Activated CD8-positive, alpha-beta memory T cell treated with anti-CD3 and anti-CD28 coated beads, Interleukin-2, amount 50 U/mL, for 4 hours (primary cell): Measurements from ENCODE around the gene STARD10.
A peak's percentile ranks its signal among the peaks of the same experiment; 100 is the strongest.
"Not testable (repeated sequence)": the region's sequence is repeated elsewhere in the genome, so short reads cannot be mapped to it uniquely, and the experiment has no call there.

Experiments used
- DNase-seq: peaks from one replicate; pipeline ENCODE4 v3.0.0-alpha.2; 2020

Gene STARD10

DNA sequence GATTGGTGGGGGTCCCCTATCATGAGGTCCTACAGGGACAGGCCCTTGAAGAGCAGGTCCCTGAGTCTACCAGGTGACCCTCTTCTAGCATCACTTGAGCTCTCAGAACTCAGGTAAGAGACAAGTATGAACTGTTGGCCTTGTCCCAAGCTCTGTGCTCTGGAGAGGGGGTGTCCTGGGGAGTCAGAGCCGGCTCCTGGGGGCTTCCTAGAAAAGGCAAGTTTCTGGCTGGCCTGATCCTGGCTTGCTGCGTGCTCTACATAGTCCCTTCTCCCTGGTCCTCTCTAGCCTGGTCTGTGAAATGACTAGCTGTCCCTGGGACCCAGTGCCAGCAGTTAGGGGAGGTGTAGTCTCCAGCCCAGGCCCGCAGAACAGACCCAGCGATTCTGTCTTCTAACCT, 31.8 kb upstream of the STARD10 start:
- no peak for DNase-seq

DNA sequence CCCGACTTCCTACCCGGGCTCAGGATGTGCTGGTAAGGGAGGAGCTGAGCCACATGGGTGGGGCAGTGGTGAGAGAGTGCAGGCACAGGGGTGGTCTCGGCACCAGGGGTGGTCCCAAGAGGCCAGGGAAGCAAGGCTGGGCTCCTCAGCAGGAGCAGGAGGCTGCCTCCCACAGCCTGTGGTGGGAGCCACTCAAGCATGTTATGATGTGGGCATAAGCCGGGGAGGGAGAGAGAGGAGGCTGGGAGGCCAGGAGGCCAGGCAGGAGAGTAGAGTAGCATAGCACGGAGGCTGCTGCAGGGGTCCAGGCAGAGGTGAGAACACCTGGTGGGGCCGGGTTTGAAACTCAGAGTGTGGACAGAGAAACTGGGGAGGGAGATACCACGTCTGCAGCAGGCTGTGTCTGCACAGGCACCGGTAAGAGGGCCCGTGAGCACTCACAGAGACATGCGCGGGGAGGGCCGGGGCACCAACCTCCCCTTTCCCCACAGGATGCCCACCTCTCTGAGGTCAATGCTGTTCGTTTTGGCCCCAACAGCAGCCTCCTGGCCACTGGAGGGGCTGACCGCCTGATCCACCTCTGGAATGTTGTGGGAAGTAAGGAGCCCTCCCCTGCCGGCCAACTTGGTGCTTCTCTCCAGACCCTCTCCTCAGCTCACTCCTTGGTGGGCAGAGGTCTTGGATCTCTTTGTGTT, 31.1 kb upstream of the STARD10 start:
- no peak for DNase-seq

DNA sequence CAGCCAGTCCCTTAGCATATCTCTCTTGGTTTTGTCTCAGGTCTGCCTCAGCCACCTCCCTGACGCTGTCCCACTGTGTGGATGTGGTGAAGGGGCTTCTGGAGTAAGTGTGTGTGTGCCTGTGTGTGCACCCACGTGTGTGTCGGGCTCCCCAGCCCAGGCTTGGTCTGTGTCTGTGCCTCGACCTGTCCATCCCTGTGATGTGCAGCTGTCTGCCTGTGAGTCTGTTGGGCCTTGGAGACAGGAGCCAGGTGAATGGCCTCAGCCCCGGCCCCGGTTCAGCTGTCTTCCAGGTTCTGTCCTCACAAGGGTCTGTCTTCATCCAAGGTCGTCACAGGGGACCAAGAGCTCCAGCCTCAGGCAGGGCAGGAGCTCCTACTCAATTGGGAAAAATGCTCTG, 30.2 kb upstream of the STARD10 start:
- no peak for DNase-seq

DNA sequence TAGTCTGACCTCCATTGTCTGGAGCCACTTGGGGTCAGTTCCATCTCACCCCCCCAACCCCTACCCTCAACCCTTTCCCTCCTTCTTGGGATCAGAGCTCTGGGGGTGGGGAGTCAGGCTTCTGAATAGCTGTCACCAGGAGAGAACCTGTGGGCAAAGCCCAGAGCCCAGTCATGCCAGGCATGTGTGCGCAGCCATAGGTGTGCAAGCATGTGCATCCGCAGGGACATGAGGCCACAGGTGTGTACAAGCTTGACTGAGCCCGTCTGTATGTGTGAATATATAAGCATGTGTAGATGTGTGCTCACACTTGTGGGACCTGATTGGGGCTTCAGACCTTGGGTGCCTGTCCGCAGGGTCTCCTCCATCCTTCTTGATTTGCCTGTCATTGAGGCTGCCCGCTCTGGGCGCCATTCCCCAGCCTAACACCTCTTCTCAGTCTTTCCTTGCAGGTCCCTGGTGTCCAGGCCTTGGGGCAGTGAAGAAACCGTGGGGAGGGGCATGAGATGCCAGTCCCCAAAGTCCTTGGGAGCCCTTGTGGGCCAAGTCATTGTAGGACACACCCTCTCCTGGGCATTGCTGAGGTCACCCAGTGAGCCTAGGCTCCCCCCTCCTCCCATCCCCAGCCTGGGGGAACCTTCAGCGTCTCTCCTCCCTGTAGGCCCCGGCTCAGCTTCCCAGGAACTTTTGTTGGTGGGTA, 29.4 kb upstream of the STARD10 start:
- no peak for DNase-seq

DNA sequence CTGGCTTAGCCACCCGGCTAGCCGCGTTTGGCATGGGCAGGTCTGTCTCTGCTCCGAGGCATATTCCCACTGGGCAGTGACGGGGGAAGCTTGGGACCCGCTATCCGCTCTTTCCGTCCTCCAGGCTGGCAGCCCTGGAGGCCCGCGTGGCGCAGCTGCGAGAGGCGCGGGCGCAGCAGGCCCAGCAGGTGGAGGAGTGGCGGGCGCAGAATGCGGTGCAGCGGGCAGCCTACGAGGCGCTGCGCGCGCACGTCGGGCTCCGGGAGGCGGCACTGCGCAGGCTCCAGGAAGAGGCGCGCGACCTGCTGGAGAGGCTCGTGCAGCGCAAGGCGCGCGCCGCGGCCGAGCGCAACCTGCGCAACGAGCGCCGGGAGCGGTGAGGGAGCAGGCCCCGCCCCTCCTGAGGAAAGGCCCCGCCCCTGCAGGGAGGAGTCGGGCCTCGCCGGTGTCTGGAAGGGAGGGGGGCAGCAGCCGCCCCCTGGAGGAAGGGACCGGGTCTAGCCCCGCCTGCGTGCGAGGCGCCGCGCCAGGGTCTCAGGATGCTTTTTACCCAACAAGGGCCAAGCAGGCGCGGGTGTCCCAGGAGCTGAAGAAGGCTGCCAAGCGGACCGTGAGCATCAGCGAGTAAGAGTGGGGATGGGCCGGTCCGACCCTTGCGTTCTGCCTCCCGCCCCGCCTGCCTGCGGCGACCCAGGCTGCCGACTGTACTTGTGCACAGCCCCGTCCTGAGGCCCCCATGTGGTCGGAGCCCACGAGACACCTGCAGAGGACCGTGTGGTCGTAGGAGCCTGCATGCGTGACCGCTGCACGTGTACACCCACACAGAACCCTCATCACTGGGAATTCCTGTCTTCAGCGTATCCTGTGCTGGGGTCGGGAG, 28.3 kb upstream of the STARD10 start:
- peak; percentile 93 for DNase-seq

DNA sequence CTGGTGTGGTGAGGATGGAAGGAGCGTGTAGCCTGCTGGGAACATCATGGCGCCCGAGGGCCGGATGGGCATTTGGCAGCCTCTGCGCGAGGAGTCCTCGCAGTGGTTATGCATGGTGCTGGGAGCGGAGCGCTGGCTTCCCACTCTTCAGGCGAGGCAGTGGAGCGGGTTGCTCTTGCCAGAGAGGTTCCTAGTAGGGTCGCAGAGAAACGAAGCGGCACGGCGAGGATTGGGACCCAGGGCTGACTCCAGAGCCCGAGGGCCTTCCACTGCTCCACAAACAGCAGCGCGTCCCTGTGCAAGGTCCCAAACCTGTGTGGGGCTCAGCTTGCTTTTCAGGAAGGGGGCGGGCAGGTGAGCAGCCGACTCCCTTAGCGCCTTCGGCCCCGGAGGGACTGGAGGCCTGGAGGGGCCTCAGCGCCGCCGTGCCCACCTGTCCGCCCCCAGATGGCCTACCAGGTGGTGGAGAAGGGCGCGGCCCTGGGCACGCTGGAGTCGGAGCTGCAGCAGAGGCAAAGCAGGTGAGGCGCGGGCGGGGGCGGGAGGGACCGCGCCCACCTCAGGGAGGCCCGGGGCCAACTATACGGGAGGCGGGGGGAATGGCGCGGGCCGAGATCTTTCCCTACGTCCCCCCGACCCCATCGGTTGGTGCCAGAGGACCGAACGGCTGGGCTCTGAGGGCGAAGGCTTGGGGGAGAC, 27.5 kb upstream of the STARD10 start:
- DNase-seq: no peak

DNA sequence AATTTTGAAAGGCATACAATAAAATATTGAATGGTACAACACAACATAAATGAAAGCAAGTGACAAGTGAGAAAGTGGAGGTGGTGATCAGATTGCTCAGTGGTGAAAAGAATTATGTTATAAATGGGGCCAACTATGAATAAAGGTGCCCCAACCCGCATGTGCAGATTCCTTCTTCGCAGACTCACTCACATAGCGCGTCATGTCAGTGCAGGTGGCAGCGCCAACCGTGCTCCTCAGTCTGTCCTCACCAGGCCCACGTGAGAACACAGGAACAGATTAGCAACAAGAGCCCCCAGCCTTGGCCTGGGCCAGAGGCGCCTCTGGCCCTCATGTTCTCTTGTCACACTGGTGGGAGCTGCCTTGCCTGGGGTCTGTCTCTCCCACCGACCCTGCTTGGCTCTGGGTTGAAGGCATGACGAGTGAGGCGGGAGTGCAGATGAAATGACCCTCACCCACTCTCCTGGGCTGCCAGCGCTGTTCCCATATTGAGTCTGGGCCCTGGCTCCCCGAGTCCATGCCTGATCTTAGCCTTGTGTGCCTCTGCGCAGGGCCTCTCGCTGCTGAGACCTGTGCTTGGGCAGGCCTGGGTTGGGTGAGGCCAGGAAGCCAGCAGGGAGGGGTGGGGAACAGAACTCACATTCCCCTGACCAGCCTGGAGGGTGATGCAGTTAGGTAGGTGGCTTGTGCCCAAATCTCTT, 26.7 kb upstream of the STARD10 start:
- no peak for DNase-seq

DNA sequence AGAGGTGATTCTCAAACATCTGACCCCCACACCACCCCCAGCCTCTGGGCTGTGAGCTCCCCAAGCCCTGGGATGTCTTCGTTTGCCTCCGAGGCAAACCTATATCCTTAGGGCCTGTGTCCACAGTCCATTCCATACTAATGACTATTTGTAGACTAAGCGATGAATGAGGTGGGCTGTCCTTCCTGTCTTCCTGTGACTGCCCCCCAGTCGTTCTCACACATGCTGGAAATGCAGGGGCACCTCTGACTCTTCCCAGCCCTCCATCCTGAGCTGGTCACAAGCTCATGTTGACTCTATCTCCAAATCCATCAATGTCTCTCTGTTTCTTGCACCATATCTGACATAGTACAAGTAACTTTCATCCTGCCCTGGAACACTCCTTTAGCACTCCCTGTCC, 25.1 kb upstream of the STARD10 start:
- no peak for DNase-seq

DNA sequence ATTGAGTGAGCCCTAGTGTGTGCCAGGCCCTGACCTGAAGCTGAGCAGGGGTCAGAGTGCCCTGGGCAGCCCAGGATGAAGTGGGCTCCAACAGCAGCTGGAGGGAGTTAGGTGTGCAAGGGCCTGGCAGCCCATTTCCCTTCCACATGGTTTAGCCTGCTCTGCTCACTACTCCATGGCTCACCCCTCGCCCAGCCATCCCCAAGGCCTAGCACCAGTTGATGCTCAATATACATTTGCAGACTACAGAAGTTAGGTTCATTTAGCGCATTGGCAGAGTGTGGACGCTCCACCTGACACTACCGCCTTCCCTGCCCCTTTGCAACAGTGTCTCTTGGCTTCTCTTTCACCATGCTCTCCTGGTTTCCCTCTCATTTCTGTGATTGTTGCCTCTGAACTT, 24.1 kb upstream of the STARD10 start:
- DNase-seq: no peak

DNA sequence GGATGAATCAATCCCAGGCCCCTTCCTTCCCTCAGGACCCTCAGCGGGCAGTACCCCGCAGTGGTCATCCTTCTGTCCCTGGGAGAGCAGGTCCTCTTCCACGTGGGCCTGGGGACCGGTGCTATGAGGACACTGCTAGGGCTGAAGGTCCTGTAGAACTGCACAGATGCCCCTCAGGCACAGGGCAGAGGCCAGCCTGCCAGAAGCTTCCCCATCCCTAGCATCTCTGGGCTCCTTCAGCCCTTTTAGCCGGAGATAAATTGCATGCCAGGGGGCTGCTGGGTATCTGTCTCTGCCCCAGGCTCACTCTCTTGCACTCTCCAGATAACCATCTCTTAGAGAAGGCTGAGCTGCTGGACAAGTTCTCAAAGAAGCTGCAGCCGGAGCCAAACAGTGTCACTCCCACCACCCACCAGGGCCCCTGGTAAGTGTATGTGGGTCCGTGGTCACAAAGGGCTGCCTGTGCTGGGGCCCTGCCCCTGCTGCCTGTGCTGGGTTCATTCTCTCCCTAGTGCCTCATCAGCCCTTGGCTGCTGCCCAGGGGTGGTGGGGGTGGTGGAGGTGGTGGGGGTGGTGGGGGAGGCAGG, 22.6 kb upstream of the STARD10 start:
- DNase-seq: no peak

DNA sequence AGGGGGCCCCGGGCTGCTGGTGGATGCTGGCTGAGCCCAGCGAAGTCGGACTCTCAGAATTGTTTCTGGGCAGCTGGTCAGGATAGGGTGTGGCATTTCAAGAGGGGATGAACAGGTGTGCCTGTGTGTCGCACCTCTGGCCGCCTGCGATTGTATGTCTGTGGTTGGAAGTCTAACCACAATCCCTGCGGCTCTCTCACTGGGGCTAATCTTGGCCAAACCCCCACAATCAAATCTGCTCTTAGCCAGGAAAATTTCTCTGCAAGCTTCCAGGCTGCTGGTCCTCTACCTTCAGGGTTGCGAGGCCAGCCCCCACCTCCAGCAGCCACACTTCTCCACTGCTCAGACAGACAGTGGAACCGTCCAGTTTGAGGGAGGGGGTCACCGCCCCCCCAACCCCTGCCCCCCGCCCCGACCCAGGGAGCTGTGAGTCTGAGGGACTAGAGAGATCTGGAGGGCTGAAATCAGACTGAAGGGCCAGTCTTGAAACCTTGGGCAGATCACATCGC, 21.3 kb upstream of the STARD10 start:
- DNase-seq: no peak

DNA sequence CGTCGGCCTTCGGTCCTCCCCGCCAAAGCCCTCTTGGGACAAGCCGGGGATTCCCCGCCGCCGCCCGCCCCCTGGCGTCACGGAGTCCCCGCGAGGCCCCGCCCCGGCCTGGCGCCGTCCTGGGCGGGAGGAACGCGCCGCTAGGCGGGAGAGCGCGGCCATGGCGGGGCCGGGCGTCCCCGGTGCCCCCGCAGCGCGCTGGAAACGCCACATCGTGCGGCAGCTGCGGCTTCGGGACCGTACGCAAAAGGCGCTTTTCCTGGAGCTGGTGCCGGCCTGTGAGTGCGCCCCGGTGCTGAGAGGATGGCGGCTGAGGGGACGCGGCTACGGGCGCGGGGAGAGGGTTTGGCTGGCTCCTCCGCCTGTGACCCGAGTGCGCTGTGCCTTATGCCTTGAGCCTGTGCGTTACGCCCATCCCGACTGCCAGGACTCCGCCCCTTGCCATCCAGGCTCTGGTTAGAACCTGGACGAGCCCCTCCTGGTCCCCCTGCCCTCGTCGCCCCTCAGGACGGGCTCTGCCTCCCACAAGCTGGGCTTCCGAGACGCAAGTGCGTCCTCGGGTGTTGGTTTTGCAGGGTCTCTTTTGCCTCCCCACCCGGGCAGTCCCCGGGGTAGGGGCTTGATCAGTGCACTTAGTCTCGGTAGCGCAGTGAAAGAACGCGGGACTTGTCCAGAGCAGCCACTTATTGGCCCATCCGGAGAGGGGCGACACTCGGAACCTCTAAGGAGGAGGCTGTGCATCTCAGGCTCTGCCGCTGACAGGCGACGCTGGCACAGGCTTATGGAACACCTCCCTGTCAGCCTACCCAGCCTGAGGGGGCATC, 20.7 kb upstream of the STARD10 start, which contains the start of gene ATG16L2:
ATG16L2 (plus strand) TSS at position 126 of the 824 bp plus-strand sequence; CDS start at position 161, 35 bp downstream.
- DNase-seq: peak; percentile 91

DNA sequence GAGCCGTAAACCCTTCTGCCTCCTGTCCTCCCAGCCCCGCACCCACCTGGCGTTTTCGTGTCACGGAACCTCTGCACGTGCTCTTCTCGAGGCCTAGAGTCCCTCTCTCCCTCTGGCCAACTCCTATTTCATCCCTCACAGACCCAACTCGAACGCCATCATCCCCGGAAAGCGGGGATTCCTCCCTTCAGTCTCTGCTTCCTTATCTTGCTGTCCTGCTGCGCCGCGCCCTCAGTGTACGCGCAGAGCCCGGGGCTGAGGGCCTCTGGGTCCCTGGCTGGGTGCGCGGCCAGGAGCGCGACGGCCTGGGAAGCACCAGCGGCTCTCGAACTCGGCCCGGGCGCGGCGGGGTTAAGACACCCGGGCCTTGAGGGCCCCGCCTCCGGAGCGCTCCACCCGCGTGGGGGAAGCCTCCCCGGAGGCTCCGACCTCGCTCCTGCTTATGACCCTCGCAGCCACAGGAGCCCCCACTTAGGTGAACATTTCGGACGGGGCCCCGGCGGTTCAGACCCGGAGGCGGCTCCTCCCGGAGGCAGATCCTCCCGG, 20.0 kb upstream of the STARD10 start:
- DNase-seq: no peak

DNA sequence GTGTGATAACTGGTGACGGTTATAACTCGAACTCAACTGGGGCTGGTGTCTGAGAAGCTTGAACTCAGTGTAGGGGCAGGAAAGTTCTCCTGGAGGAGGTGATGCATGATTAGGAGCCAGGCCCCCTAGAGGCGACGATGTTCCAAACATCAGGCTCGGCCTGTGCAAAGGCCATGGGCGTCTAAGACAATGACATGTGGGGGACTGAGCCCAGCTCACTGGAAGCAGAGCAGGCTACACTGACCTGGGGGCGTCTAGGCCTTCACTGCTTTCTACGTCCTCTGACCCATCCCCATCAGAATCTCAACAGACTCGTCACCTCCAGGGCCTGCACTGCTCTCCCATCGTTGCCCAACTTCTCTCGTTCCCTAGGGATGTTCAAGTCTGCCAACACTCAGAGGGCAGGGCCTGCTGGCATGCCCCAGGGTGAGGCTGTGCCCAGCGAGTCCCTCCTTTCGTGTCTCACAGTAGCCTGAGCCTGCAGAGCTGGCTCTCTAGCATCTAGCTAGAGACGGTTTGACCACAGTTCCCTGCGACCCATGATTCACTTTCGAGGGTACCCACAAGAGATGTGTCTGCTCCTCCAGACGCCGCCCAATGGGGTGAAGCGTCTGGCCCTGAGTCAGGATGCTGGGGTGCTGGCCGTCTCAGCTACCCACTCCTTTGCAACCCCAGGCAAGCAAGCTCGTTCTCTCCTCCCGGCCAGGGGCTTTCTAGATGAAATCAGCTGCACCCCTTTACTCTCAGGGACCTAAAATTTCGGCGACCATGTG, 19.3 kb upstream of the STARD10 start:
- DNase-seq: peak; percentile 73

DNA sequence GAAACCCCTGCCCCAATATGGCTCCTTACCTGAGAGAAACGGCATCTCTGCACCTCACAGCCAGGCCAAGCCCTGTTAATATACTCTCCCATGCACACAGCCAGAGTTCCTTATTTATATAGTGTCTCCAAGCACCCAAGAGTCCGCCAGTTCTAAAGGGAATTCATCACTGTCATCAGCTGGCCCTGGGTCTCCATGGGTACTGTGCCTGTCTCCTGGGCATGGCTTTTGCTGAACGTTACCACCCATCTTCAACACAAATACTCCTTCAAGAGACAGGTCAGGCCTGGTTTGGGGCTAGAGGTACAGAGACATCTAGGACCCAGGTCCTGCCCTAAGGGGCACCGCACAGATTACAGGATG, 18.7 kb upstream of the STARD10 start:
- no peak for DNase-seq

DNA sequence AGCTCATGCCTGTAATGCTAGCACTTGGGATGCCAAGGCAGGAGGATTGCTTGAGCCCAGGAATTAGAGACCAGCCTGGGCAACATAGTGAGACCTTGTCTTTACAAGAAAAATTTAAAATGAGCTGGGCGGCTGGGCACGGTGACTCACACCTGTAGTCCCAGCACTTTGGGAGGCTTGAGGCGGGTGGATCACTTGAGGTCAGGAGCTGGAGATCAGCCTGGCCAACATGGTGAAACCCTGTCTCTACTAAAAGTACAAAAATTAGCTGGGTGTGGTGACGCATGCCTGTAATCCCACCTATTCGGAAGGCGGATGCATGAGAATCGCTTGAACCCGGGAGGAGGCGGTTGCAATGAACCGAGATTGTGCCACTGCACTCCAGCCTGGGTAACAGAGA, 17.8 kb upstream of the STARD10 start:
- DNase-seq: not testable (repeated sequence)

DNA sequence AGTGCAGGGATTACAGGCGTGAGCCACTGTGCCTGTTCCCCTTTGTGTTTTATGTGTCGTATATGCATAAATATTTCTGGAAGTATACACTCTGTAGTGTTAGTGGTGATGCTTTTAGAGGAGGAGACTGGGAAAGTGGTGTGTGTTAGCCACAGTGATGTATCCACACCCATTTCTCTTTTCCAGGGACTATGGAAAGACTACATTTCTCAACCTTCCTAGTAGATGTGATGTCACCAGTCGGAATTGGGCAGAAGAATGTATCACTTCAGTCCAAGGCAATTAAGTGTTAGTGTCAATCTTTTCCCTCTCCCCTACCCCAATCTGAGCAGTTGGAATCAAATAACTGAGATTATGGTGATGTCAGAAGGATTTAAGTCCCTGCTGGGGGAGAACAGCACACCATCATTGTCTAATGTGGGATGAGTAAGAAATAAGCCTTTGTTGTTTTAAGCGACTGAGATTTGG, 14.5 kb upstream of the STARD10 start:
- no peak for DNase-seq

DNA sequence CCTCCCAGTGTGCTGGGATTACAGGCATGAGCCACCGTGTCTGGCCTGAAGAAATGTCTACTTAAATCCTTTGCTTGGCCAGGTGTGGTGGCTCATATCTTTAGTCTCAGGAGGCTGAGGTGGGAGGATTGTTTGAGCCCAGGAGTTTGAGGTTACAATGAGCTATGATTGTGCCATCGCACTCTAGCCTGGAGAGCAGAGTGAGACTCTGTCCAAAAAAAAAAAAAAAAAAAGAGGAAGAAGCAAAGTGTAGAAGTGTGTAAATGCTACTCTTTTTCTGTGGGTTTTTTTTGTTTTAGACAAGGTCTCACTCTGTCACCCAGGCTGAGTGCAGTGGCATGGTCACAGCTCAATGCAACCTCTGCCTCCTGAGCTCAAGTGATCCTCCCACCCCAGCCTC, 13.9 kb upstream of the STARD10 start:
- no peak for DNase-seq

DNA sequence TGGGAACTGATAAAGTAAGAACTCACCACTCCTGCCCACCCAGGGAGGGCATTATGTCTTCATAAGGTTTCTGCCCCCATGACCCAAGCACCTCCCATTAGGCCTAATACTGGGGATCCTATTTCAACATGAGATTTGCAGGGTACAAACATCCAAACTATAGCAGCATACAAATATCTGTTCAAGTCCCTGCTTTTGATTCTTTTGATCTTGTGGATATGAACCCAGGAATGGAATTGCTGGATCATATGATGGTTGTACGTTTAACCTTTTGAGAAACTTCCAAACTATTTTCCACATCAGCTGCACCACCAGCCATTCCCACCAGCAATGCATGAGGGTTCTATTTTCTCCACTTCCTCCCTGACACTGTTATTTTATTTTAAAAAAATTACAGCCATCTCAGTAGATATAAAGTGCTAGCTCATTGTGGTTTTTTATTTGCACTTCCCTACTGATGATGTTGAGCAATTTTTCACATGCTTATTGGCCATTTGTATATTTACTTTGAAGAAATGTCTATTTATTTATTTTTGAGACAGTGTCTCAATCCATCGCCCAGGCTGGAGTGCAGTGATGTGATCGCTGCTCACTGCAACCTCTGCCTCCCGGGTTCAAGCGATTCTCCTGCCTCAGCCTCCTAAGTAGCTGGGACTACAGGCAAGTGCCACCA, 13.3 kb upstream of the STARD10 start:
- DNase-seq: no peak
